Calu3 (cell line): Measurements from ENCODE around the gene KAZN. TPM values are rescaled to one million over a fixed set of nuclear protein-coding genes. Genes with fewer than 3 reads are reported as not detected.

Experiments used
- BruUV-seq: library from RNA; stranded (reverse); fragments of 400-500 nt; replicated peaks from 2 replicates; lab custom pipeline; 2021; lab: Mats Ljungman, UMichigan
- CTCF ChIA-PET: fragments of 300-600 bp; sonication (Branson Sonifier 250); formaldehyde crosslinking; loops from one replicate; lab custom pipeline; 2022; ENCODE audit warnings: antibody characterized with exemption; lab: Charles Lee
- DNase-seq: peaks from one replicate; pipeline ENCODE4 v3.0.0; 2022
- H3K27ac Mint-ChIP-seq: one replicate; pipeline ENCODE4 v1.8.0; 2022; ENCODE audit warnings: mixed read lengths; ENCODE audit not compliant: unreplicated experiment
- H3K27me3 Mint-ChIP-seq: one replicate; pipeline ENCODE4 v1.8.0; 2022; ENCODE audit warnings: mixed read lengths; ENCODE audit not compliant: unreplicated experiment
- H3K36me3 Mint-ChIP-seq: one replicate; pipeline ENCODE4 v1.8.0; 2022; ENCODE audit warnings: mild to moderate bottlenecking, moderate library complexity, mixed read lengths; ENCODE audit not compliant: insufficient read depth, unreplicated experiment
- H3K4me1 Mint-ChIP-seq: one replicate; pipeline ENCODE4 v1.8.0; 2022; ENCODE audit warnings: mild to moderate bottlenecking, low read depth, mixed read lengths; ENCODE audit not compliant: unreplicated experiment
- H3K4me3 Mint-ChIP-seq: one replicate; pipeline ENCODE4 v1.8.0; 2022; ENCODE audit warnings: mild to moderate bottlenecking, low read depth, moderate library complexity, mixed read lengths; ENCODE audit not compliant: unreplicated experiment
- H3K9me3 Mint-ChIP-seq: one replicate; pipeline ENCODE4 v1.8.0; 2022; ENCODE audit warnings: low read depth, mixed read lengths; ENCODE audit not compliant: unreplicated experiment
- CTCF ChIP-seq: fragments of 200-600 bp; IDR thresholded peaks from one replicate; pipeline ENCODE4 v1.8.0; 2022; ENCODE audit warnings: antibody characterized with exemption; ENCODE audit not compliant: unreplicated experiment
- intact Hi-C: fragments of 100-400 bp; cut with micrococcal nuclease; formaldehyde crosslinking; loops from one replicate; pipeline ENCODE4 v1.10.0; 2022; ENCODE audit not compliant: unreplicated experiment
- total RNA-seq: library from RNA; stranded (reverse); gene quantifications from 2 replicates; pipeline ENCODE4 v1.2.3, GENCODE V29; 2022

The KAZN gene
- total RNA-seq, 1 experiment from 2014 or later = 3.6 TPM

GRCh38 chr1:15065736-15066135, 467.3 kb downstream of the KAZN start:
- peaks cover 2% of the 10 kb centered on the region for H3K9me3 Mint-ChIP-seq
- no peak for TF ChIP-seq CTCF
- no peaks in the 10 kb centered on the region for H3K27me3 Mint-ChIP-seq
- H3K27ac Mint-ChIP-seq = no peak overlapping the region
- no TSS peak for BruUV-seq
- no peaks in the 10 kb centered on the region for H3K36me3 Mint-ChIP-seq
- intact Hi-C loops = no loop called here
- CTCF ChIA-PET = no interaction called here
- no peak for DNase-seq
- H3K4me3 Mint-ChIP-seq = no peak overlapping the region
- H3K4me1 Mint-ChIP-seq = no peaks in the 10 kb centered on the region

GRCh38 chr1:15066191-15066590, 467.7 kb downstream of the KAZN start:
- no peak for DNase-seq
- Mint-ChIP-seq H3K4me1 (no peaks in the 10 kb centered on the region), H3K36me3 (no peaks in the 10 kb centered on the region), H3K27ac (no peak overlapping the region), H3K27me3 (no peaks in the 10 kb centered on the region), H3K4me3 (no peak overlapping the region), H3K9me3 (peaks cover 2% of the 10 kb centered on the region)
- no TSS peak for BruUV-seq
- intact Hi-C loops = no loop called here
- no peak for TF ChIP-seq CTCF
- CTCF ChIA-PET = interaction anchor here (0.6 kb wide), 1 partner anchor 251 kb away, joined by 3 read pairs; no protein-coding TSS in a partner anchor

- DNase-seq = no peak
- Mint-ChIP-seq H3K36me3 (no peaks in the 10 kb centered on the region), H3K27me3 (no peaks in the 10 kb centered on the region), H3K4me3 (no peak overlapping the region), H3K9me3 (peaks cover 2% of the 10 kb centered on the region), H3K27ac (no peak overlapping the region), H3K4me1 (no peaks in the 10 kb centered on the region)
- CTCF ChIA-PET = no interaction called here
- intact Hi-C loops = no loop called here
- no TSS peak for BruUV-seq
- no peak for TF ChIP-seq CTCF
Observed at GRCh38 chr1:15067148-15067547, 468.7 kb downstream of the KAZN start.

- Mint-ChIP-seq H3K4me3 (no peak overlapping the region), H3K36me3 (no peaks in the 10 kb centered on the region), H3K27me3 (no peaks in the 10 kb centered on the region), H3K4me1 (no peaks in the 10 kb centered on the region), H3K27ac (no peak overlapping the region), H3K9me3 (no peaks in the 10 kb centered on the region)
- CTCF ChIA-PET = interaction anchor here (0.6 kb wide), 1 partner anchor 216 kb away, joined by 4 read pairs; no protein-coding TSS in a partner anchor
- no peak for DNase-seq
- TF ChIP-seq CTCF = no peak
- intact Hi-C loops = no loop called here
- BruUV-seq = no TSS peak
Observed at GRCh38 chr1:15068152-15068551, 469.7 kb downstream of the KAZN start.
